Femur (tissue), 1 donor: ENCODE results near the gene ARHGAP26.

ENCODE experiments used
- DNase-seq: peaks from one replicate; pipeline ENCODE4 v3.0.0-alpha.2; 2017

ARHGAP26 gene

GRCh38 chr5:143265995-143266394 is 495.8 kb downstream of the ARHGAP26 start:
- no peak for DNase-seq

GRCh38 chr5:143267186-143267585 is 497.0 kb downstream of the ARHGAP26 start:
- no peak for DNase-seq

- no peak for DNase-seq
These were observed 498.2 kb downstream of the ARHGAP26 start for GRCh38 chr5:143268388-143268787.

GRCh38 chr5:143271431-143271830 is 501.3 kb downstream of the ARHGAP26 start:
- no peak for DNase-seq

GRCh38 chr5:143274952-143275351 is 504.8 kb downstream of the ARHGAP26 start:
- no peak for DNase-seq

GRCh38 chr5:143275512-143276363 is 505.6 kb downstream of the ARHGAP26 start:
- DNase-seq: no peak

GRCh38 chr5:143277536-143277935 is 507.4 kb downstream of the ARHGAP26 start:
- DNase-seq: no peak
